K562 (cell line): Measurements from ENCODE around the gene TKTL1. TPM values are rescaled to one million over a fixed set of nuclear protein-coding genes. Genes with fewer than 3 reads are reported as not detected.

ENCODE experiments used
- ESRRA ChIP-seq: fragments of 450-650 bp; IDR thresholded peaks from 2 replicates; pipeline ENCODE4 v1.6.1; 2014; ENCODE audit warnings: low read depth, mild to moderate bottlenecking, moderate library complexity, borderline replicate concordance
- FOXJ2 ChIP-seq: fragments of 200-800 bp; sonication (Bioruptor generic); IDR thresholded peaks from 2 replicates; pipeline ENCODE4 v1.6.1; 2016; ENCODE audit warnings: missing genetic modification characterization, missing compliant biosample characterization
- IRF2 ChIP-seq: sonication (generic); formaldehyde crosslinking; IDR thresholded peaks from 2 replicates; pipeline ENCODE4 v1.8.1; 2022; ENCODE audit warnings: mild to moderate bottlenecking, missing genetic modification reagents
- JUN ChIP-seq, 2 experiments: sonication (generic) in 1 of 2; formaldehyde crosslinking in 1 of 2; IDR thresholded peaks; 2 replicates each; pipeline versions ENCODE4 v1.6.1 to v1.8.0; 2012 to 2022; ENCODE audit warnings: borderline replicate concordance in 2 of 2, mild to moderate bottlenecking in 2 of 2, improper control_type of control experiment in 1 of 2, low read depth in 1 of 2, low read length in 1 of 2, missing genetic modification reagents in 1 of 2
- MAX ChIP-seq: sonication (generic); formaldehyde crosslinking; IDR thresholded peaks from 2 replicates; pipeline ENCODE4 v1.9.0; 2022; ENCODE audit warnings: mild to moderate bottlenecking, missing genetic modification reagents
- MED1 ChIP-seq: sonication (generic); formaldehyde crosslinking; IDR thresholded peaks from 2 replicates; pipeline ENCODE4 v1.8.1; 2023; ENCODE audit warnings: missing genetic modification reagents, borderline replicate concordance
- MTA1 ChIP-seq: fragments of 450-650 bp; IDR thresholded peaks from 2 replicates; pipeline ENCODE4 v1.6.1; 2017; ENCODE audit warnings: borderline replicate concordance
- NBN ChIP-seq: fragments of 450-650 bp; IDR thresholded peaks from 2 replicates; pipeline ENCODE4 v1.6.1; 2016; ENCODE audit warnings: low read depth, mild to moderate bottlenecking
- PREB ChIP-seq: sonication (generic); formaldehyde crosslinking; IDR thresholded peaks from 2 replicates; pipeline ENCODE4 v1.8.1; 2023; ENCODE audit warnings: mild to moderate bottlenecking, missing genetic modification reagents
- RBM25 ChIP-seq: fragments of 200-400 bp; formaldehyde crosslinking; IDR thresholded peaks from 2 replicates; pipeline ENCODE4 v1.6.1; 2018; ENCODE audit warnings: low read length, low read depth, moderate library complexity; ENCODE audit not compliant: severe bottlenecking
- STAT5A ChIP-seq: IDR thresholded peaks from 2 replicates; pipeline ENCODE4 v1.6.1; 2012; ENCODE audit warnings: low read length, inconsistent platforms, borderline replicate concordance
- TAF15 ChIP-seq: fragments of 200-400 bp; formaldehyde crosslinking; IDR thresholded peaks from 2 replicates; pipeline ENCODE4 v1.6.1; 2017; ENCODE audit warnings: mild to moderate bottlenecking, low read depth, low read length, moderate library complexity
- ZBTB12 ChIP-seq: fragments of 250-450 bp; sonication (Bioruptor Pico); IDR thresholded peaks from 2 replicates; pipeline ENCODE4 v1.4.0; 2020
- ZNF133 ChIP-seq: fragments of 250-450 bp; sonication (Bioruptor Pico); IDR thresholded peaks from 2 replicates; pipeline ENCODE4 v1.4.0; 2020; ENCODE audit warnings: mild to moderate bottlenecking
- ZNF408 ChIP-seq: fragments of 250-450 bp; sonication (Bioruptor Pico); IDR thresholded peaks from 2 replicates; pipeline ENCODE4 v1.4.0; 2020; ENCODE audit warnings: low read depth, mild to moderate bottlenecking, moderate library complexity
- ZNF431 ChIP-seq: sonication (generic); formaldehyde crosslinking; IDR thresholded peaks from 2 replicates; pipeline ENCODE4 v1.8.0; 2022; ENCODE audit warnings: mild to moderate bottlenecking, missing genetic modification reagents
- ZNF57 ChIP-seq: fragments of 450-650 bp; formaldehyde crosslinking; IDR thresholded peaks from 2 replicates; pipeline ENCODE4 v1.4.0; 2020; ENCODE audit warnings: mild to moderate bottlenecking, moderate library complexity
- ZNF778 ChIP-seq: fragments of 450-650 bp; formaldehyde crosslinking; IDR thresholded peaks from 2 replicates; pipeline ENCODE4 v1.4.0; 2020; ENCODE audit warnings: mild to moderate bottlenecking, moderate library complexity
- ZNF785 ChIP-seq: fragments of 250-450 bp; sonication (Bioruptor Pico); IDR thresholded peaks from 2 replicates; pipeline ENCODE4 v1.4.0; 2020; ENCODE audit warnings: mild to moderate bottlenecking
- polyA plus RNA-seq, 8 experiments: library from polyadenylated mRNA; depleted of rRNA in 4 of 8; stranded (reverse) in 5 of 8; unstranded in 3 of 8; fragments of >200 nt; fragmentation: Nextera tagmentation in 2 of 8; fragmentation: Illumina TruSeq in 1 of 8; extraction: Ambion mirVana in 2 of 8; extraction: Trizol in 1 of 8; gene quantifications; 2 replicates each; pipeline versions ENCODE4 v1.2.1 to v1.2.3, GENCODE V29; 2011 to 2014; ENCODE audit warnings: inconsistent platforms in 1 of 8, missing spikeins in 1 of 8
- total RNA-seq, 7 experiments: library from RNA; depleted of rRNA in 6 of 7; stranded (reverse); fragments of >200 nt in 6 of 7; fragmentation: Illumina TruSeq in 2 of 7; extraction: Trizol in 2 of 7; gene quantifications; 2 replicates each; pipeline versions ENCODE4 v1.2.1 to v1.2.3, GENCODE V29; 2011 to 2021; ENCODE audit warnings: low replicate concordance in 1 of 7
- TF ChIP-seq, protein P1 (sequence below): fragments of 450-650 bp; IDR thresholded peaks from one replicate; pipeline ENCODE4 v1.6.1; 2018; ENCODE audit warnings: mild to moderate bottlenecking, moderate library complexity; ENCODE audit not compliant: partially characterized antibody
- TF ChIP-seq, protein P2 (sequence below): fragments of 450-650 bp; conservative IDR thresholded peaks from 2 replicates; pipeline ENCODE4 v1.6.1; 2016; ENCODE audit warnings: missing genetic modification characterization, low read depth, mild to moderate bottlenecking, missing compliant biosample characterization, moderate library complexity
- TF ChIP-seq, protein P3 (sequence below): fragments of 250-450 bp; sonication (Bioruptor Pico); IDR thresholded peaks from 2 replicates; pipeline ENCODE4 v1.4.0; 2020; ENCODE audit warnings: borderline replicate concordance

The TKTL1 gene
- total and polyA plus RNA-seq, 9 of the 15 experiments (the other 6 are each of a cell fraction or from before 2014, with no cell fraction given) = 0.18 to 0.71 (median 0.38) TPM

DNA sequence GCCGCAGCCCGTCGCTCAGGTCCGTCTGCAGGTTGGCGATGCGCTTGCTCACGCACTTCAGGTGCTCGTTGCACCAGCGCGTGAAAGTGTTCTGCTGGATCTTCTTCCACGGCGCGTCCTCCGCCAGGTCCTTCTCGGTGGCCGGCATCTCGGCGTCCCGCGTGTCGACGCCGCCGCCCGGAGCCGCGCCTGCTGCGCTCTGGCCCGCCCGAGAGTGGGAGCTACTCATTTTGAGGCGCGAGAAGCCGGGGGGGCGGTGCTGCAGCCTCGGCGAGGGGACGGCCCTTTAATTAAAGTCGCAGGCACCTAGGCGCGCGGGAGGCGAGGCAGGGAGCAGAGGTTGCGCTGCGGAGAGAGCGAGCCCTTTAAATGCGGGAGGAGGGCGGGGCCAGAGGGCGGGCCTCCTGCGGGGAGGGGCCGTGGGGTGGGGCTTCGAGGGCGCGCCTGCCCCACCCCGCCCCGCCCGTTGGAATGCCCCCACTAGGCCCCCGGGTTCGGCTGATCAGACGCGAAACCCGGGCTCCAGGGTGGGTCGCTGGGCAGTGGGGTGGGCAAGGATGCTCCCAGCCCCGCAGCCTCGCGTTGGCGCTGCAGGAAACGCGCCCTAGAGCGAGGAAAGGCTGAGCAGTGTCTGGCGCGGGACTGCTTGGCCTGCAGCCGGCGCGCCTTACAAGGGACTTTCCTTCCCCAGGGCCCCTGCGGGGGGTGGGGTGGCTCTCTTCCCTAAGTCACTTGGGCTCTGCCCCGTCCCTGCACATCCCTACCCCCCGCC, 75.6 kb downstream of the TKTL1 start (continued):
- TF ChIP-seq ZNF785 (CRISPR knock-in tag) = no peak
- no peak for TF ChIP-seq ESRRA
- no peak for TF ChIP-seq PREB (CRISPR knock-in tag)
- no peak for TF ChIP-seq TAF15
- no peak for TF ChIP-seq FOXJ2
- TF ChIP-seq ZBTB12 = no peak
- TF ChIP-seq MAX = peak; percentile 68
- no peak for TF ChIP-seq JUN (IDR thresholded peaks at IDR 0.05; ENCODE audit: borderline replicate concordance, low read depth, low read length)
- no peak for TF ChIP-seq JUN (CRISPR knock-in tag; IDR thresholded peaks at IDR 0.05; ENCODE audit: borderline replicate concordance)
- TF ChIP-seq, protein P1, sequence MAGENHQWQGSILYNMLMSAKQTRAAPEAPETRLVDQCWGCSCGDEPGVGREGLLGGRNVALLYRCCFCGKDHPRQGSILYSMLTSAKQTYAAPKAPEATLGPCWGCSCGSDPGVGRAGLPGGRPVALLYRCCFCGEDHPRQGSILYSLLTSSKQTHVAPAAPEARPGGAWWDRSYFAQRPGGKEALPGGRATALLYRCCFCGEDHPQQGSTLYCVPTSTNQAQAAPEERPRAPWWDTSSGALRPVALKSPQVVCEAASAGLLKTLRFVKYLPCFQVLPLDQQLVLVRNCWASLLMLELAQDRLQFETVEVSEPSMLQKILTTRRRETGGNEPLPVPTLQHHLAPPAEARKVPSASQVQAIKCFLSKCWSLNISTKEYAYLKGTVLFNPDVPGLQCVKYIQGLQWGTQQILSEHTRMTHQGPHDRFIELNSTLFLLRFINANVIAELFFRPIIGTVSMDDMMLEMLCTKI = no peak
- TF ChIP-seq STAT5A = no peak
- TF ChIP-seq ZNF57 (CRISPR knock-in tag) = no peak
- no peak for TF ChIP-seq ZNF778 (CRISPR knock-in tag)
- TF ChIP-seq IRF2 = no peak
- no peak for TF ChIP-seq NBN
- no peak for TF ChIP-seq ZNF431 (CRISPR knock-in tag)
- no peak for TF ChIP-seq MED1 (CRISPR knock-in tag)
- no peak for TF ChIP-seq ZNF408 (CRISPR knock-in tag)
- no peak for TF ChIP-seq RBM25
- TF ChIP-seq, protein P2, sequence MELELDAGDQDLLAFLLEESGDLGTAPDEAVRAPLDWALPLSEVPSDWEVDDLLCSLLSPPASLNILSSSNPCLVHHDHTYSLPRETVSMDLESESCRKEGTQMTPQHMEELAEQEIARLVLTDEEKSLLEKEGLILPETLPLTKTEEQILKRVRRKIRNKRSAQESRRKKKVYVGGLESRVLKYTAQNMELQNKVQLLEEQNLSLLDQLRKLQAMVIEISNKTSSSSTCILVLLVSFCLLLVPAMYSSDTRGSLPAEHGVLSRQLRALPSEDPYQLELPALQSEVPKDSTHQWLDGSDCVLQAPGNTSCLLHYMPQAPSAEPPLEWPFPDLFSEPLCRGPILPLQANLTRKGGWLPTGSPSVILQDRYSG = no peak
- TF ChIP-seq, protein P3, sequence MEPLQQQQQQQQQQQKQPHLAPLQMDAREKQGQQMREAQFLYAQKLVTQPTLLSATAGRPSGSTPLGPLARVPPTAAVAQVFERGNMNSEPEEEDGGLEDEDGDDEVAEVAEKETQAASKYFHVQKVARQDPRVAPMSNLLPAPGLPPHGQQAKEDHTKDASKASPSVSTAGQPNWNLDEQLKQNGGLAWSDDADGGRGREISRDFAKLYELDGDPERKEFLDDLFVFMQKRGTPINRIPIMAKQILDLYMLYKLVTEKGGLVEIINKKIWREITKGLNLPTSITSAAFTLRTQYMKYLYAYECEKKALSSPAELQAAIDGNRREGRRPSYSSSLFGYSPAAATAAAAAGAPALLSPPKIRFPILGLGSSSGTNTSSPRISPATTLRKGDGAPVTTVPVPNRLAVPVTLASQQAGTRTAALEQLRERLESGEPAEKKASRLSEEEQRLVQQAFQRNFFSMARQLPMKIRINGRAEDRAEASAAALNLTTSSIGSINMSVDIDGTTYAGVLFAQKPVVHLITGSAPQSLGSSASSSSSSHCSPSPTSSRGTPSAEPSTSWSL = no peak
- TF ChIP-seq ZNF133 (CRISPR knock-in tag) = no peak
- no peak for TF ChIP-seq MTA1
